Keratinocyte (primary cell): ENCODE measurements around the gene SERPINB1.

Experiments
- EZH2 ChIP-seq: IDR thresholded peaks from one replicate; pipeline ENCODE4 v1.6.1; 2012; ENCODE audit warnings: inconsistent platforms, mild to moderate bottlenecking, low read length, moderate library complexity
- TF ChIP-seq, protein P1 (sequence below), 3 experiments: IDR thresholded peaks in 1 of 3; conservative IDR thresholded peaks in 1 of 3; optimal IDR thresholded peaks in 1 of 3; 2 replicates in 2 of 3; 3 replicates in 1 of 3; pipeline versions ENCODE3 to v1.5.1; 2011; ENCODE audit warnings: low read length in 3 of 3, mild to moderate bottlenecking in 3 of 3, moderate library complexity in 2 of 3, control low read depth in 1 of 3, inconsistent platforms in 1 of 3; ENCODE audit not compliant: insufficient read depth in 2 of 3; ENCODE audit errors: extremely low read depth in 1 of 3

GRCh38 chr6:2875359-2876191 lies 33.9 kb upstream of the SERPINB1 start:
- TF ChIP-seq, protein P1, sequence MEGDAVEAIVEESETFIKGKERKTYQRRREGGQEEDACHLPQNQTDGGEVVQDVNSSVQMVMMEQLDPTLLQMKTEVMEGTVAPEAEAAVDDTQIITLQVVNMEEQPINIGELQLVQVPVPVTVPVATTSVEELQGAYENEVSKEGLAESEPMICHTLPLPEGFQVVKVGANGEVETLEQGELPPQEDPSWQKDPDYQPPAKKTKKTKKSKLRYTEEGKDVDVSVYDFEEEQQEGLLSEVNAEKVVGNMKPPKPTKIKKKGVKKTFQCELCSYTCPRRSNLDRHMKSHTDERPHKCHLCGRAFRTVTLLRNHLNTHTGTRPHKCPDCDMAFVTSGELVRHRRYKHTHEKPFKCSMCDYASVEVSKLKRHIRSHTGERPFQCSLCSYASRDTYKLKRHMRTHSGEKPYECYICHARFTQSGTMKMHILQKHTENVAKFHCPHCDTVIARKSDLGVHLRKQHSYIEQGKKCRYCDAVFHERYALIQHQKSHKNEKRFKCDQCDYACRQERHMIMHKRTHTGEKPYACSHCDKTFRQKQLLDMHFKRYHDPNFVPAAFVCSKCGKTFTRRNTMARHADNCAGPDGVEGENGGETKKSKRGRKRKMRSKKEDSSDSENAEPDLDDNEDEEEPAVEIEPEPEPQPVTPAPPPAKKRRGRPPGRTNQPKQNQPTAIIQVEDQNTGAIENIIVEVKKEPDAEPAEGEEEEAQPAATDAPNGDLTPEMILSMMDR (optimal IDR thresholded peaks at IDR 0.05 in 1 of 3, IDR thresholded peaks at IDR 0.05 in 1 of 3, conservative IDR thresholded peaks at IDR 0.05 in 1 of 3; ENCODE audit: extremely low read depth in 1 of 3, insufficient read depth in 2 of 3, low read length in 3 of 3) = no peak
- no peak for TF ChIP-seq EZH2
